ENCODE measurements around the gene NHSL1. TPM values are rescaled to one million over a fixed set of nuclear protein-coding genes. Genes with fewer than 3 reads are reported as not detected.

The NHSL1 gene
- polyA plus RNA-seq, 3 donors, result 0.06 to 2.8 (median 0.51) TPM

DNA sequence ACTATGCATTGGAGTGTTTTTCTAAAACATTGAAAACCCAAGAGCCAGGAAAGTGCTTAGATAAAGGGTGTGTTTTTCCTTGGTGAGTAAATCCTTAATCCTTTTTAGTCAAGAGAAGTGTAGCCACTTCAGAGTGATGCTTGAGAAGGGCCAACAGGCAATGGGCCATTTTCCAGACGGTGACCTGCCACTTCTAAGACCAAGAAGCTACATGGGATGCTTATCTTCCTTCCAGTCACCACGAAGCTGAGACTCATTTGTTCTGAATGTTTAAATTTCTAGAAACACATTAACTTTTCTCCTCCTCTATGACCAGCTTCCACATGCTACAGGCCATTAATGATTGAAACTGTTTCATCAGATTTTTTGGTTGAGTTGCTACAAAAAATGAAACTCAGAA is 34.4 kb upstream of the NHSL1 start:
- Histone ChIP-seq H4K20me1 (ENCODE audit: insufficient read depth, low read length) (no peaks in the 10 kb centered on the region), H2AFZ (ENCODE audit: insufficient read depth, low read depth, low read length, poor library complexity, severe bottlenecking) (no peak overlapping the region), H3K9me3 (replicated peaks in 1 of 2; ENCODE audit: control insufficient read depth in 1 of 2, insufficient read depth in 1 of 2, low read length in 2 of 2) (no peaks in the 10 kb centered on the region), H3K4me1 (ENCODE audit: control insufficient read depth in 1 of 2, insufficient read depth in 2 of 2, low read length in 2 of 2) (peaks cover 0 to 2% of the 10 kb centered on the region in 2 donors), H3K27ac (ENCODE audit: low read depth in 1 of 2, low read length in 2 of 2) (no peak overlapping the region), H3K36me3 (replicated peaks in 1 of 2; ENCODE audit: control insufficient read depth in 1 of 2, insufficient read depth in 2 of 2, low read length in 2 of 2) (no peaks in the 10 kb centered on the region), H3K9ac (ENCODE audit: insufficient read depth, low read length, poor library complexity, severe bottlenecking) (no peak overlapping the region), H3K79me2 (ENCODE audit: insufficient read depth, low read length) (no peaks in the 10 kb centered on the region), H3K4me3 (replicated peaks in 1 of 3; ENCODE audit: low read depth in 2 of 3, low read length in 3 of 3) (no peak overlapping the region), H3K4me2 (replicated peaks; ENCODE audit: extremely low read depth, low read length, poor library complexity, severe bottlenecking) (no peak overlapping the region), H3K27me3 (ENCODE audit: control insufficient read depth in 2 of 2, insufficient read depth in 2 of 2, low read length in 2 of 2) (no peaks in the 10 kb centered on the region)
- no peak for DNase-seq
- TF ChIP-seq, protein P1, sequence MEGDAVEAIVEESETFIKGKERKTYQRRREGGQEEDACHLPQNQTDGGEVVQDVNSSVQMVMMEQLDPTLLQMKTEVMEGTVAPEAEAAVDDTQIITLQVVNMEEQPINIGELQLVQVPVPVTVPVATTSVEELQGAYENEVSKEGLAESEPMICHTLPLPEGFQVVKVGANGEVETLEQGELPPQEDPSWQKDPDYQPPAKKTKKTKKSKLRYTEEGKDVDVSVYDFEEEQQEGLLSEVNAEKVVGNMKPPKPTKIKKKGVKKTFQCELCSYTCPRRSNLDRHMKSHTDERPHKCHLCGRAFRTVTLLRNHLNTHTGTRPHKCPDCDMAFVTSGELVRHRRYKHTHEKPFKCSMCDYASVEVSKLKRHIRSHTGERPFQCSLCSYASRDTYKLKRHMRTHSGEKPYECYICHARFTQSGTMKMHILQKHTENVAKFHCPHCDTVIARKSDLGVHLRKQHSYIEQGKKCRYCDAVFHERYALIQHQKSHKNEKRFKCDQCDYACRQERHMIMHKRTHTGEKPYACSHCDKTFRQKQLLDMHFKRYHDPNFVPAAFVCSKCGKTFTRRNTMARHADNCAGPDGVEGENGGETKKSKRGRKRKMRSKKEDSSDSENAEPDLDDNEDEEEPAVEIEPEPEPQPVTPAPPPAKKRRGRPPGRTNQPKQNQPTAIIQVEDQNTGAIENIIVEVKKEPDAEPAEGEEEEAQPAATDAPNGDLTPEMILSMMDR (IDR thresholded peaks at IDR 0.05), result no peak
- peaks cover 0 to 3% (median 2%) of the 10 kb centered on the region in 3 donors for H3K27me3 Mint-ChIP-seq (ENCODE audit: low read depth in 3 of 3)
- peaks cover 4% of the 10 kb centered on the region for H3K4me1 Mint-ChIP-seq
- no peak overlapping the region for H3K27ac Mint-ChIP-seq
- H3K9me3 Mint-ChIP-seq, result peaks cover 0 to 2% (median 0%) of the 10 kb centered on the region in 7 donors
- intact Hi-C loops (cut with micrococcal nuclease), result no loop called here
- H3K4me3 Mint-ChIP-seq, result no peak overlapping the region
- whole genome bisulfite sequencing (ENCODE audit: insufficient coverage), result no CpG with 5 or more reads among the region's 2 CpGs
- H3K36me3 Mint-ChIP-seq, result no peaks in the 10 kb centered on the region

DNA sequence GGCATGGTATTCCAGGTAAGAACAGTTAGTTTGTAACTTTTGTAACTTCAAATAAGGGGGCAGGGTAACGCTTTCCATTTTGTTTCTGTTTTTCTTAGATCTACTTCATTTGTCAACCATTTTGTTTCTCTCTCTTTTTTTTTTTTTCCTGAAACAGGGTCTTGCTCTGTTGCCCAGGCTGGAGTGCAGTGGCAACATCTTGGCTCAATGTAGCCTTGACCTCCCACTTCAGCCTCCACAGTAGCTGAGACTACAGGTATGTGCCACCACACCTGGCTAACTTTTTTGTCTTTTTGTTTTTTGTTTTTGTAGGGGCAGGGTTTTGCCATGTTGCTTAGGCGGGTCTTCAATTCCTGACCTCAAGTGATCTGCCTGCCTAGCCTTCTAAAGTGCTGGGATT is 32.1 kb upstream of the NHSL1 start:
- H3K4me1 ChIP-seq (ENCODE audit: control insufficient read depth in 1 of 2, insufficient read depth in 2 of 2, low read length in 2 of 2), result peaks cover 0 to 2% of the 10 kb centered on the region in 2 donors
- intact Hi-C loops (cut with micrococcal nuclease), result no loop called here
- no peak overlapping the region for H3K27ac Mint-ChIP-seq
- H3K4me3 ChIP-seq (replicated peaks in 1 of 3; ENCODE audit: low read depth in 2 of 3, low read length in 3 of 3), result no peak overlapping the region
- H3K27ac ChIP-seq (ENCODE audit: low read depth in 1 of 2, low read length in 2 of 2), result no peak overlapping the region
- H3K9me3 Mint-ChIP-seq, result peaks cover 0 to 2% (median 0%) of the 10 kb centered on the region in 7 donors
- no peaks in the 10 kb centered on the region for H3K9me3 ChIP-seq (replicated peaks in 1 of 2; ENCODE audit: control insufficient read depth in 1 of 2, insufficient read depth in 1 of 2, low read length in 2 of 2)
- H3K4me1 Mint-ChIP-seq, result peaks cover 4% of the 10 kb centered on the region
- no peaks in the 10 kb centered on the region for H4K20me1 ChIP-seq (ENCODE audit: insufficient read depth, low read length)
- TF ChIP-seq, protein P1 (IDR thresholded peaks at IDR 0.05), result no peak
- H3K36me3 Mint-ChIP-seq, result no peaks in the 10 kb centered on the region
- H3K4me2 ChIP-seq (replicated peaks; ENCODE audit: extremely low read depth, low read length, poor library complexity, severe bottlenecking), result no peak overlapping the region
- no peaks in the 10 kb centered on the region for H3K36me3 ChIP-seq (replicated peaks in 1 of 2; ENCODE audit: control insufficient read depth in 1 of 2, insufficient read depth in 2 of 2, low read length in 2 of 2)
- no peaks in the 10 kb centered on the region for H3K79me2 ChIP-seq (ENCODE audit: insufficient read depth, low read length)
- H3K9ac ChIP-seq (ENCODE audit: insufficient read depth, low read length, poor library complexity, severe bottlenecking), result no peak overlapping the region
- peaks cover 0 to 2% (median 2%) of the 10 kb centered on the region in 3 donors for H3K27me3 Mint-ChIP-seq (ENCODE audit: low read depth in 3 of 3)
- 100% methylated on average over 1 of the region's 2 CpGs for WGBS (ENCODE audit: insufficient coverage)
- H3K27me3 ChIP-seq (ENCODE audit: control insufficient read depth in 2 of 2, insufficient read depth in 2 of 2, low read length in 2 of 2), result no peaks in the 10 kb centered on the region
- H2AFZ ChIP-seq (ENCODE audit: insufficient read depth, low read depth, low read length, poor library complexity, severe bottlenecking), result no peak overlapping the region
- DNase-seq, result no peak
- no peak overlapping the region for H3K4me3 Mint-ChIP-seq
